OCI-LY1 (cell line): ENCODE data around the gene ATG9B.
"Not testable (repeated sequence)": the region's sequence is repeated elsewhere in the genome, so short reads cannot be mapped to it uniquely, and the experiment has no call there.

ENCODE experiments used
- H2AFZ ChIP-seq: fragments of 200-600 bp; sonication (generic), shearing (Covaris generic); 2 replicates; pipeline ENCODE4 v1.6.0; 2014; ENCODE audit warnings: antibody characterized with exemption, mild to moderate bottlenecking, low read length
- H3F3A ChIP-seq: fragments of 200-600 bp; sonication (generic), shearing (Covaris generic); 2 replicates; pipeline ENCODE4 v1.6.0; 2014; ENCODE audit warnings: mild to moderate bottlenecking, antibody characterized with exemption, low read length, moderate library complexity; ENCODE audit not compliant: insufficient read depth
- H3K27ac ChIP-seq: fragments of 200-600 bp; sonication (generic); 2 replicates; pipeline ENCODE4 v1.5.1; 2014; ENCODE audit warnings: low read length, mixed run types, mild to moderate bottlenecking, low read depth; ENCODE audit not compliant: poor library complexity, severe bottlenecking
- H3K27me3 ChIP-seq: fragments of 200-600 bp; sonication (generic); 2 replicates; pipeline ENCODE4 v1.6.0; 2014; ENCODE audit warnings: antibody characterized with exemption, mild to moderate bottlenecking, low read length, moderate library complexity; ENCODE audit not compliant: insufficient read depth
- H3K36me3 ChIP-seq: fragments of 200-600 bp; sonication (generic); 2 replicates; pipeline ENCODE4 v1.6.1; 2014; ENCODE audit warnings: mild to moderate bottlenecking, antibody characterized with exemption, low read length, moderate library complexity, mixed read lengths; ENCODE audit not compliant: insufficient read depth
- H3K4me1 ChIP-seq: fragments of 200-600 bp; sonication (generic); 2 replicates; pipeline ENCODE4 v1.5.1; 2014; ENCODE audit warnings: mild to moderate bottlenecking, low read length, moderate library complexity; ENCODE audit not compliant: insufficient read depth, severe bottlenecking
- H3K4me2 ChIP-seq: fragments of 200-600 bp; sonication (generic), shearing (Covaris generic); 2 replicates; pipeline ENCODE4 v1.6.1; 2014; ENCODE audit warnings: low read length
- H3K4me3 ChIP-seq: fragments of 200-600 bp; sonication (generic); 2 replicates; pipeline ENCODE4 v1.5.1; 2014; ENCODE audit warnings: low read length, low read depth, mild to moderate bottlenecking, mixed read lengths; ENCODE audit not compliant: poor library complexity, severe bottlenecking
- H3K79me2 ChIP-seq: fragments of 200-600 bp; shearing (Covaris generic); 2 replicates; pipeline ENCODE4 v1.6.1; 2016; ENCODE audit warnings: mixed run types, low read length, mixed read lengths; ENCODE audit not compliant: insufficient read depth
- H3K9ac ChIP-seq: fragments of 200-600 bp; sonication (generic), shearing (Covaris generic); 2 replicates; pipeline ENCODE4 v1.6.1; 2014; ENCODE audit warnings: mild to moderate bottlenecking, low read length, mixed read lengths
- H3K9me2 ChIP-seq: fragments of 200-600 bp; sonication (generic), shearing (Covaris generic); 2 replicates; pipeline ENCODE4 v1.6.1; 2014; ENCODE audit warnings: low read depth, mild to moderate bottlenecking, low read length, mixed read lengths
- H3K9me3 ChIP-seq: fragments of 200-600 bp; shearing (Covaris generic); 2 replicates; pipeline ENCODE4 v1.6.1; 2014; ENCODE audit warnings: low read length, mixed read lengths
- H4K20me1 ChIP-seq: fragments of 200-600 bp; sonication (generic), shearing (Covaris generic); 2 replicates; pipeline ENCODE4 v1.6.0; 2016; ENCODE audit warnings: mild to moderate bottlenecking, low read length; ENCODE audit not compliant: insufficient read depth
- CTCF ChIP-seq: fragments of 200-600 bp; sonication (generic), shearing (Covaris generic); IDR thresholded peaks from 2 replicates; pipeline ENCODE4 v1.5.1; 2017; ENCODE audit warnings: mild to moderate bottlenecking, antibody characterized with exemption, low read length, moderate library complexity, mixed read lengths
- EZH2 ChIP-seq: fragments of 200-600 bp; sonication (generic), shearing (Covaris generic); IDR thresholded peaks from 2 replicates; pipeline ENCODE4 v1.8.0; 2017; ENCODE audit warnings: borderline replicate concordance, mixed run types, mild to moderate bottlenecking, antibody characterized with exemption, low read length, moderate library complexity, mixed read lengths

ATG9B gene

GRCh38 chr7:151013356-151013732 lies 10.9 kb downstream of the ATG9B start:
- Histone ChIP-seq H3K4me1 (peaks cover 32% of the 10 kb centered on the region), H3K4me3 (peak overlapping the region; percentile 49), H3K9me2 (no peaks in the 10 kb centered on the region), H3K27me3 (peaks cover 11% of the 10 kb centered on the region; the same call in 1 of the 2 replicates), H2AFZ (no peak overlapping the region), H3K36me3 (no peaks in the 10 kb centered on the region), H3K9me3 (no peaks in the 10 kb centered on the region), H3F3A (no peaks in the 10 kb centered on the region), H3K9ac (no peak overlapping the region), H3K27ac (no peak overlapping the region), H4K20me1 (no peaks in the 10 kb centered on the region), H3K79me2 (no peaks in the 10 kb centered on the region), H3K4me2 (peak overlapping the region; percentile 63)
- no peak for TF ChIP-seq CTCF
- no peak for TF ChIP-seq EZH2

DNA sequence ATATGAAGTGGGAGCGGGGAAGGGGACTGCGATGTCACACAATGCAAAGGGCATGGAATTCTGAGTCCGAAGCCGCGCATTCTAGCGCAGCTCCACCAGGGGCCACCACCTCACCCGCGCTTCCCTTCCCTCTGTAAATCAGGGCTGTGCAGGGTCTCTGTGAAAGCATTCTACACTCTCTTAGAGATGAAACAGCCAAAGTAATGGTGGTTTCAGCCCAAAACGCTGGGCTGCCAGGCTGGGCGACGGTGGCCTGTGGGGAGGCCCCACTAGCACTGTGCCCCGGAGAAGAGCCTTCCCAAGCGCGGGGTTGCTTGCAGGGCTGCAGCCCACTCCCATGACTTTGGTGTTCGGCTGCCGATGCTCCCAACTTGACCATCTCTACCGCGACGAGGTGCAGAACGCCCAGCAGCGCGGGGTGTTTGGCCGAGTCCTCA lies 11.4 kb downstream of the ATG9B start:
- H3K4me1 ChIP-seq, result peaks cover 28% of the 10 kb centered on the region
- no peak overlapping the region for H3K9ac ChIP-seq
- H3K27me3 ChIP-seq, result peaks cover 11% of the 10 kb centered on the region; the same call in 1 of the 2 replicates
- no peaks in the 10 kb centered on the region for H3K79me2 ChIP-seq
- no peak overlapping the region for H3K27ac ChIP-seq
- peak overlapping the region; percentile 5; the same call in 1 of the 2 replicates for H3K4me2 ChIP-seq
- no peak overlapping the region for H3K4me3 ChIP-seq
- H3K9me3 ChIP-seq, result no peaks in the 10 kb centered on the region
- no peaks in the 10 kb centered on the region for H3K36me3 ChIP-seq
- no peaks in the 10 kb centered on the region for H3F3A ChIP-seq
- H3K9me2 ChIP-seq, result no peaks in the 10 kb centered on the region
- H4K20me1 ChIP-seq, result no peaks in the 10 kb centered on the region
- TF ChIP-seq CTCF, result peak; percentile 43; the same call in 1 of the 2 replicates
- no peak for TF ChIP-seq EZH2
- no peak overlapping the region for H2AFZ ChIP-seq

DNA sequence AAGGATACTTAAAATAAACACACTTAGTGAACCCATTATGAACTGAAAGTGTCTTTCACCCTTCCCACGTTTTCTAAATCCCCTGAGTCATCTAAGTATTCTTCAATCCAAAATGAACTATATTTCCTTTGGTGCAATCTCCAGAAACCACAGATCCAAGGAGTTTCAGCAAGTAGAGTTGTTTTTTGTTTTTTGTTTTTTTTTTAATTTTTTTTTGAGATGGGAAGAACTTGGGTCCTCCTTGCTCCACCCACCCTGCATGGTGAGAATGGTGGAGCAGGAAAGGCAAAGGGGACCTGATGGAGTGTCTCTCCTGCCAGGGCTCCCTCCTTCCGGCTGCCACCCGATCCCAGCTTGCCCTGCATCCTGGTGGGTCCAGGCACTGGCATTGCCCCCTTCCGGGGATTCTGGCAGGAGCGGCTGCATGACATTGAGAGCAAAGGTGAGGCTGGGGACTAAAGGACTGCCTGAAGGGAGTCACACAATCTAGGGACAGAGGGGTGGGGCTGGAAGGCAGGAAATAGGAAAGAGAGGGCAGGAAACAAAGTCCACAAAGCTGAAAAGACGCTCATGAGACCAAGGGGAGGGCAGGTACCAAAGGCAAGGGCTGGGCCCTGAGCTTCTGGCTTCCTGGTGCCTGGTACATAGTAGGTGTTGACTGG lies 12.1 kb downstream of the ATG9B start:
- H3K9ac ChIP-seq, result no peak overlapping the region

DNA sequence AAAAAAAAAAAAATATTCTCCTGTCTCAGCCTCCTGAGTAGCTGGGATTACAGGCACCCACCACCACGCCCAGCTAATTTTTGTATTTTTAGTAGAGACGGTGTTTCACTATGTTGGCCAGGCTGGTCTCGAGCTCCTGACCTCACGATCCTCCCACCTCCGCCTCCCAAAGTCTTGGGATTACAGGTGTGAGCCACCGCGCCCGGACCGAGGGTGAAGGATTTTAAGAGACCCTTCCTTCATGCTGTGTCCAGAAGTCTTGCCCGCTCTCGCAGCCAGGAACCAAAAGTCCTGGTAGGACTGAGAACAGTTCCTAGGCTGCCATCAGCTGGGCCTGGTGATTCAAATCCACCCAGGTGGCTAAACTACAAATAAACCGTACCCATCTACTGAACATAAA lies 12.7 kb downstream of the ATG9B start:
- H3K4me3 ChIP-seq, H3K79me2 ChIP-seq, H2AFZ ChIP-seq, H3K9me3 ChIP-seq, H3K36me3 ChIP-seq, H3K9ac ChIP-seq, H4K20me1 ChIP-seq, H3F3A ChIP-seq, H3K4me2 ChIP-seq, H3K27ac ChIP-seq, H3K9me2 ChIP-seq: not testable (repeated sequence)
- Histone ChIP-seq H3K4me1 (peaks cover 20% of the 10 kb centered on the region), H3K27me3 (peaks cover 11% of the 10 kb centered on the region; the same call in 1 of the 2 replicates)

More for the DNA sequence above, 12.1 kb downstream of the ATG9B start:
- no peaks in the 10 kb centered on the region for H3K9me3 ChIP-seq
- no peaks in the 10 kb centered on the region for H3K79me2 ChIP-seq
- H3K27ac ChIP-seq, result no peak overlapping the region
- H3K36me3 ChIP-seq, result no peaks in the 10 kb centered on the region
- no peak overlapping the region for H3K4me2 ChIP-seq
- no peaks in the 10 kb centered on the region for H3F3A ChIP-seq
- no peak overlapping the region for H3K4me3 ChIP-seq
- no peaks in the 10 kb centered on the region for H3K9me2 ChIP-seq
- peaks cover 11% of the 10 kb centered on the region; the same call in 1 of the 2 replicates for H3K27me3 ChIP-seq
- H2AFZ ChIP-seq, result no peak overlapping the region
- TF ChIP-seq EZH2 (no peak), CTCF (no peak)
- H4K20me1 ChIP-seq, result no peaks in the 10 kb centered on the region
- peaks cover 21% of the 10 kb centered on the region for H3K4me1 ChIP-seq
